ENCODE measurements around the gene NDE1.
"Not testable (repeated sequence)": the region's sequence is repeated elsewhere in the genome, so short reads cannot be mapped to it uniquely, and the experiment has no call there.

NDE1 gene

GRCh38 chr16:15650019-15650697 is at the start of gene NDE1:
Gene NDE1, plus strand, starts transcription at chr16:15650245. Its CDS starts 14,534 bp downstream, at chr16:15664779.
- peak; percentile 92 for DNase-seq (ENCODE audit: low spot score)

- no peak for DNase-seq (ENCODE audit: low spot score)
These were observed 48.7 kb upstream of the NDE1 start for GRCh38 chr16:15601212-15601879.

GRCh38 chr16:15602285-15603044 is 47.6 kb upstream of the NDE1 start:
- DNase-seq (ENCODE audit: low spot score): no peak

GRCh38 chr16:15604460-15605440 is 45.3 kb upstream of the NDE1 start:
- peak; percentile 53 for DNase-seq (ENCODE audit: low spot score)

GRCh38 chr16:15605839-15606517 is 44.1 kb upstream of the NDE1 start:
- no peak for DNase-seq (ENCODE audit: low spot score)

- no peak for DNase-seq (ENCODE audit: low spot score)
These were observed 43.4 kb upstream of the NDE1 start for GRCh38 chr16:15606518-15607220.

- not testable (repeated sequence) for DNase-seq (ENCODE audit: low spot score)
These were observed 42.8 kb upstream of the NDE1 start for GRCh38 chr16:15607221-15607699.

GRCh38 chr16:15607700-15608396 is 42.2 kb upstream of the NDE1 start:
- DNase-seq (ENCODE audit: low spot score): peak; percentile 31

- no peak for DNase-seq (ENCODE audit: low spot score)
These were observed 41.4 kb upstream of the NDE1 start for GRCh38 chr16:15608398-15609285.

- no peak for DNase-seq (ENCODE audit: low spot score)
These were observed 40.8 kb upstream of the NDE1 start for GRCh38 chr16:15609286-15609649.

GRCh38 chr16:15610369-15610871 is 39.6 kb upstream of the NDE1 start:
- DNase-seq (ENCODE audit: low spot score): no peak

GRCh38 chr16:15611610-15612009 is 38.4 kb upstream of the NDE1 start:
- no peak for DNase-seq (ENCODE audit: low spot score)

GRCh38 chr16:15613676-15614075 is 36.4 kb upstream of the NDE1 start:
- DNase-seq (ENCODE audit: low spot score): no peak

GRCh38 chr16:15616012-15616411 is 34.0 kb upstream of the NDE1 start:
- DNase-seq (ENCODE audit: low spot score): no peak

- no peak for DNase-seq (ENCODE audit: low spot score)
These were observed 33.4 kb upstream of the NDE1 start for GRCh38 chr16:15616475-15617165.

- DNase-seq (ENCODE audit: low spot score): no peak
These were observed 32.1 kb upstream of the NDE1 start for GRCh38 chr16:15617901-15618300.

GRCh38 chr16:15618392-15618791 is 31.7 kb upstream of the NDE1 start:
- no peak for DNase-seq (ENCODE audit: low spot score)

- DNase-seq (ENCODE audit: low spot score): no peak
These were observed 29.3 kb upstream of the NDE1 start for GRCh38 chr16:15620611-15621195.

Measured in globus pallidus (tissue), 1 donor.